Mucosa of rectum (tissue), 2 donors: ENCODE measurements around the gene OMA1.
A peak's percentile ranks its signal among the peaks of the same experiment; 100 is the strongest.

Source experiments
- H3K27ac ChIP-seq, 2 donors: one replicate each; pipeline ENCODE4 v1.7.0; 2013; ENCODE audit warnings: inconsistent platforms in 2 of 2, low read depth in 2 of 2, low read length in 2 of 2
- H3K27me3 ChIP-seq, 2 donors: one replicate each; pipeline ENCODE4 v1.7.0; 2013; ENCODE audit warnings: low read length in 2 of 2; ENCODE audit not compliant: control insufficient read depth in 2 of 2, insufficient read depth in 2 of 2
- H3K36me3 ChIP-seq, 2 donors: one replicate each; pipeline ENCODE4 v1.7.0; 2013; ENCODE audit warnings: low read length in 2 of 2; ENCODE audit not compliant: control insufficient read depth in 2 of 2, insufficient read depth in 2 of 2
- H3K4me1 ChIP-seq, 2 donors: one replicate each; pipeline ENCODE4 v1.7.0; 2013; ENCODE audit warnings: low read length in 2 of 2, mild to moderate bottlenecking in 1 of 2; ENCODE audit not compliant: control insufficient read depth in 2 of 2, insufficient read depth in 2 of 2
- H3K4me3 ChIP-seq, 2 donors: one replicate each; pipeline ENCODE4 v1.7.0; 2013; ENCODE audit warnings: low read length in 2 of 2
- H3K9ac ChIP-seq, 2 donors: one replicate each; pipeline ENCODE4 v1.7.0; 2013; ENCODE audit warnings: low read length in 2 of 2, low read depth in 1 of 2, mild to moderate bottlenecking in 1 of 2
- H3K9me3 ChIP-seq, 2 donors: one replicate each; pipeline ENCODE4 v1.7.0; 2013; ENCODE audit warnings: low read length in 2 of 2; ENCODE audit not compliant: control insufficient read depth in 2 of 2
- donor health status: healthy.
- donor health status: Normal muscosa, but diverticular disease.

OMA1 gene

GRCh38 chr1:58546520-58547308 lies at the start of gene OMA1:
TSS of gene OMA1 (minus strand) at chr1:58546726. CDS start at chr1:58539294, 7,432 bp downstream.
- Histone ChIP-seq H3K9me3 (no peaks in the 10 kb centered on the region), H3K27me3 (no peaks in the 10 kb centered on the region), H3K4me1 (peaks cover 4 to 6% of the 10 kb centered on the region in 2 donors), H3K27ac (peak within 1 kb of the TSS; percentile 98 to 99), H3K9ac (peak within 1 kb of the TSS; percentile 88 to 91), H3K36me3 (no peaks in the 10 kb centered on the region), H3K4me3 (peak within 1 kb of the TSS; percentile 89)

- Histone ChIP-seq H3K4me1 (no peaks in the 10 kb centered on the region), H3K9me3 (no peaks in the 10 kb centered on the region), H3K4me3 (no peak overlapping the region), H3K36me3 (no peaks in the 10 kb centered on the region), H3K27ac (no peak overlapping the region), H3K27me3 (peaks cover 0 to 4% of the 10 kb centered on the region in 2 donors), H3K9ac (no peak overlapping the region)
Observed at GRCh38 chr1:58594546-58594945, 48.0 kb upstream of the OMA1 start.

- no peak overlapping the region for H3K9ac ChIP-seq
- H3K4me1 ChIP-seq, result no peaks in the 10 kb centered on the region
- no peak overlapping the region for H3K27ac ChIP-seq
- peaks cover 0 to 2% of the 10 kb centered on the region in 2 donors for H3K27me3 ChIP-seq
- no peaks in the 10 kb centered on the region for H3K36me3 ChIP-seq
- no peaks in the 10 kb centered on the region for H3K9me3 ChIP-seq
- no peak overlapping the region for H3K4me3 ChIP-seq
Observed at GRCh38 chr1:58592522-58593134, 46.1 kb upstream of the OMA1 start.

GRCh38 chr1:58591806-58592205 lies 45.3 kb upstream of the OMA1 start:
- Histone ChIP-seq H3K36me3 (no peaks in the 10 kb centered on the region), H3K27ac (no peak overlapping the region), H3K4me3 (no peak overlapping the region), H3K27me3 (no peaks in the 10 kb centered on the region), H3K9me3 (no peaks in the 10 kb centered on the region), H3K4me1 (no peaks in the 10 kb centered on the region), H3K9ac (no peak overlapping the region)

- H3K4me1 ChIP-seq, result no peaks in the 10 kb centered on the region
- no peak overlapping the region for H3K4me3 ChIP-seq
- no peak overlapping the region for H3K27ac ChIP-seq
- H3K27me3 ChIP-seq, result no peaks in the 10 kb centered on the region
- no peak overlapping the region for H3K9ac ChIP-seq
- no peaks in the 10 kb centered on the region for H3K36me3 ChIP-seq
- no peaks in the 10 kb centered on the region for H3K9me3 ChIP-seq
Observed at GRCh38 chr1:58590019-58590418, 43.5 kb upstream of the OMA1 start.

DNA sequence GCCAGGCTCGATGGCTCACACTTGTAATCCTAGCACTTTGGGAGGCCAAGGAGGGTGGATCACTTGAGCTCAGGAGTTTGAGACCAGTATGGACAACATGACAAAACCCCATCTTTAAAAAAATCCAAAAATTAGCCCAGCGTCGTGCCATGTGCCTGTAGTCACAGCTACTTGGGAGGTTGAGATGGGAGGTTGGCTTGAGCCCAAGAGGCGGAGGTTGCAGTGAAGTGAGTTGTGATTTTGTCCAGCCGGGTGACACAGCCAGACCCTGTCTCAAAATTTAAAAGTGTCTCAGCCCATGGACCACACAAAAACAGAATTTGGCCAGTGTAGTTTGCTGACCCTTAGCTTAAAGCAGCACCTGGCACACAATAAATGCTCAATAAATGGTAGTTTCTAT lies 41.9 kb upstream of the OMA1 start:
- H3K4me3 ChIP-seq, result no peak overlapping the region
- no peaks in the 10 kb centered on the region for H3K36me3 ChIP-seq
- H3K27me3 ChIP-seq, result no peaks in the 10 kb centered on the region
- no peak overlapping the region for H3K27ac ChIP-seq
- H3K9me3 ChIP-seq, result no peaks in the 10 kb centered on the region
- no peak overlapping the region for H3K9ac ChIP-seq
- peaks cover 0 to 5% of the 10 kb centered on the region in 2 donors for H3K4me1 ChIP-seq

- Histone ChIP-seq H3K4me1 (peaks cover 0 to 5% of the 10 kb centered on the region in 2 donors), H3K36me3 (no peaks in the 10 kb centered on the region), H3K27ac (no peak overlapping the region), H3K4me3 (no peak overlapping the region), H3K9me3 (no peaks in the 10 kb centered on the region), H3K27me3 (no peaks in the 10 kb centered on the region), H3K9ac (no peak overlapping the region)
Observed at GRCh38 chr1:58587667-58588066, 41.1 kb upstream of the OMA1 start.

- H3K9me3 ChIP-seq, result no peaks in the 10 kb centered on the region
- no peak overlapping the region for H3K4me3 ChIP-seq
- no peak overlapping the region for H3K27ac ChIP-seq
- H3K4me1 ChIP-seq, result peaks cover 0 to 5% of the 10 kb centered on the region in 2 donors
- no peak overlapping the region for H3K9ac ChIP-seq
- H3K36me3 ChIP-seq, result no peaks in the 10 kb centered on the region
- no peaks in the 10 kb centered on the region for H3K27me3 ChIP-seq
Observed at GRCh38 chr1:58586271-58586670, 39.7 kb upstream of the OMA1 start.

DNA sequence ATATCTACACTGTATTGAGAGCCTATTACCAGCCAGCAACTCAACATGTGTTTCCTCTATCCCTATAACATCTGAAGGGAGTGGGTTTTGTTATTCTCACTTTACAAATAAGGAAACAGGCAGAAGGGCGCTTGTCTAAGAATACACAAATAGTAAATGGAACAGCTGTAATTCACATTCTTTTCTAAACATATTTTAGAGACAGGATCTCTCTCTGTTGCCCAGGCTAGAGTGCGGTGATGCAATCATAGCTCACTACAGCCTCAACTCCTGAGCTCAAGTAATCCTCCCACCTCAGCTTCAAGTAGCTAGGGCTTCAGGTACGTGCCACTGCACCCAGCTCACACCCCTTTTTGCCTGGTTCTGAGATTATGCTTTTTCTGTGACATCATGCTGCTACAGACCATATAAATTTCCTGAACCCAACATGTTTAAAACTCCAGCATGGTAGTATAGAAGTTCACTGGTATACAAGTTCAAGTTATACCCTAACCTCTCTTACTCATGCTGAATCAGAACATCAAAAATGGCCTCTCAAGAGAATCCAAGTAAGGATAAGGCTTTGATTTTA lies 39.1 kb upstream of the OMA1 start:
- no peak overlapping the region for H3K4me3 ChIP-seq
- H3K27me3 ChIP-seq, result no peaks in the 10 kb centered on the region
- H3K9me3 ChIP-seq, result no peaks in the 10 kb centered on the region
- H3K9ac ChIP-seq, result no peak overlapping the region
- peaks cover 0 to 5% of the 10 kb centered on the region in 2 donors for H3K4me1 ChIP-seq
- H3K27ac ChIP-seq, result no peak overlapping the region
- H3K36me3 ChIP-seq, result no peaks in the 10 kb centered on the region

GRCh38 chr1:58585166-58585565 lies 38.6 kb upstream of the OMA1 start:
- no peak overlapping the region for H3K27ac ChIP-seq

More at GRCh38 chr1:58585166-58585565, 38.6 kb upstream of the OMA1 start:
- Histone ChIP-seq H3K4me1 (peaks cover 0 to 5% of the 10 kb centered on the region in 2 donors), H3K36me3 (no peaks in the 10 kb centered on the region), H3K4me3 (no peak overlapping the region), H3K27me3 (no peaks in the 10 kb centered on the region), H3K9ac (no peak overlapping the region), H3K9me3 (no peaks in the 10 kb centered on the region)
